GM21717 (cell line): ENCODE measurements around the gene MEF2C.

Experiments used
- ATAC-seq: cut with Tn5 transposase; IDR thresholded peaks from one replicate; pipeline ENCODE4 v1.9.1; 2021; ENCODE audit warnings: mild to moderate bottlenecking, moderate library complexity; ENCODE audit not compliant: unreplicated experiment

MEF2C gene

GRCh38 chr5:88678770-88679381 lies 204.1 kb downstream of the MEF2C start:
- no peak for ATAC-seq

DNA sequence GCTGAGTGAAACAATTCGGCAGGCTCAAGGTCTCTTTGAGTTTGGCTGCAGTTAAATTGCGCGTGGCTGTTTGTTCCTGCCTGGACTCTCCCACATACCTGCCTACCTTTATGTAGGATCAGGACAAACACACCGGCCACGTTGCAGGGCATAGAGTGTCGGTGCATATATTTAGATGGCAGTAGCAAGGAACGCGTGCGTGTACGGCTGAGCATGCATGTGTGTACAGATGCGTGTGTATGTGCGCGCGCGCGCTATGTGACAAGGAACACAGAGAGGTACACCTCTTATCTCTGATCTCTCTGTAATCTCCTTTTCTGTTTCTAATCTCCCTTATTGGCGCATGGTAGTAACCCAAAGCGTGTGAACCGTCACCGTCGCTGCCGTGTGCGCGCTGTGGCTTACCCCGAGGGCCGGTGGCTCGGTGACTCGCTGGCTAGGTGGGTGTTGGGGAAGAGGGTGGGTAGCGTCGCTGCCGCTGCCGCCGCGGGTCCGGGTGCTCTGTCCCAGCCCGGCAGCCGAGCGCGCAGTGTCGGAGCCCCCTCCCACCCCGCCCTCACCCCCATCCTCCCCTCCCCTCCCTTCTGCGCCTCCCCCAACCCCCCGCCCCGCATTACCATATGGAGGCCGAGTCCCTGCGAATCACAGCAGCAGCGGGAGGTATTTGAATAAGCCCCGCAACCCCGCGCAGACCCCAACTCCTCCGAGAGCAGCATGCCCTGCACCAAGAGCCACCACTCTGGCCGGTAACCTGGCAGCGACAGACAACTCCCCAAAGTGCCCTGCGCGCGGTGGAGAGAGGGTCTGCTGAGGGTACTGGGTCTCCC lies 204.8 kb downstream of the MEF2C start:
- ATAC-seq, result no peak

DNA sequence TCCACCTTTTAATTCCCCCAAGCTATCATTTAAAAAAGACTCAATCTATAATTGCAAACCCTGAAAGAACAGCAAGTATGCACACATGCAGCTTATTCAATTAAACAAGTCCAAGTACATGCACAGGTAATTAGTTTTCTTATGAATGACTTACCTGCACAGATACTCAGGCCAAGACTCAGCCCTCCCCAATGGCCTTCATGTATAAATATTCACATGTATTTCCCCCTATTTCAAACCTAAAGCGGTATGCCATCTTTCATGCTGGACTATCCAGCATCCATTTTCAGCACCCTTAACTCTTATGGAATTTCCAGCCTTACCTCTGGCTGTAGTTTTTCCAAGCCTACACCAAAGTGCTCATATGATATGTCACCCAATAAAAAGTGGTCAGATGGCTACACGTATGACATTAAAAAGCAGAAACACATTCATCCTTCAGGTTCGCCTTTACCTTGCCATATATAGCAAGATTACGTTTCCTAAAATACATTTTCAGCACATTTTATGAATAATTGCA lies 205.5 kb downstream of the MEF2C start:
- ATAC-seq, result no peak

GRCh38 chr5:88676637-88677375 lies 206.2 kb downstream of the MEF2C start:
- ATAC-seq, result no peak

DNA sequence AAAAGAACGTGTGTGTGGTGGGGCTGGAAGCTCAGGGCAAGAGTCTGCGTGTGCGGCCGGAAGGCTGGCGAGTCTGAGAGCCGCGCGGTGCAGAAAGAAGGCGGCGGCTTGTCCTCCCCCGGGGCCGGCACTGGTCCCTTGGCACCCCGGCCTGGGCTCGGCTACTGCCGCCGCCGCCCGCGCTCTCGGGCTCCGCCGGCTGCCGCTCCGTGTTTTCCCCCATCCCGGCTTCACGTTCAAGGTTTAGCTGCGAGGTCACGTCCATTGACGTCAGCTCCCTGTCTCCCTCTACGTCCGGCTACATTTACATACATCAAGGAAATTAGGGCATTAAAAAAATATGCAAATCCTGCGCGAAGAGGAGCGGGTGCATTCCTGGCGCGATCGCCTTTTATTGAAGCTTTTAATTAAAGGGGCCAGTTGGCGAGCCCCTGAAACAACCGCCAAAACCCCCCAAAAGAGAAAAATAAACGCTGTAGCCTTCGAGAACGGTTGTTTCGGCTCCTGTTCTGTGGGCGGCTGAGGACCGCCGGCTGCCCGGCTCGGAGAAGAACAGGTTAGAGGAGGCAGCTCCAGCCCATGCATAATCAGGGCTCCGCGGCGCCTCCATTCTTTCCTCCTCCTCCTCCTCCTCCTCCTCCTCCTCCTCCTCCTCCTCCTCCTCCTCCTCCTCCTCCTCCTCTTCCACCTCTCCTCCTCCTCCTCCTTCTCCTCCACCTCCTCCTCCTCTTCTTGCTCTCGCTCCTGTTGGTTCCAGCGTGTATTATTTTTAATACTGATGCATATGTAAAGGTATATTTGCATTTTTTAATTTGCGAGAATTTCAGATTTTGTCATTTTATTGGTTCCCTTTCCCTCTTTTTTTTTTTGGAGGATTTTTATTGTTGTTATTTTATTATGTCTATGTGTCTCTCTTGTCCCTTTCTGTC lies 207.0 kb downstream of the MEF2C start:
- no peak for ATAC-seq

GRCh38 chr5:88675168-88675707 lies 207.7 kb downstream of the MEF2C start:
- peak; percentile 15 for ATAC-seq

DNA sequence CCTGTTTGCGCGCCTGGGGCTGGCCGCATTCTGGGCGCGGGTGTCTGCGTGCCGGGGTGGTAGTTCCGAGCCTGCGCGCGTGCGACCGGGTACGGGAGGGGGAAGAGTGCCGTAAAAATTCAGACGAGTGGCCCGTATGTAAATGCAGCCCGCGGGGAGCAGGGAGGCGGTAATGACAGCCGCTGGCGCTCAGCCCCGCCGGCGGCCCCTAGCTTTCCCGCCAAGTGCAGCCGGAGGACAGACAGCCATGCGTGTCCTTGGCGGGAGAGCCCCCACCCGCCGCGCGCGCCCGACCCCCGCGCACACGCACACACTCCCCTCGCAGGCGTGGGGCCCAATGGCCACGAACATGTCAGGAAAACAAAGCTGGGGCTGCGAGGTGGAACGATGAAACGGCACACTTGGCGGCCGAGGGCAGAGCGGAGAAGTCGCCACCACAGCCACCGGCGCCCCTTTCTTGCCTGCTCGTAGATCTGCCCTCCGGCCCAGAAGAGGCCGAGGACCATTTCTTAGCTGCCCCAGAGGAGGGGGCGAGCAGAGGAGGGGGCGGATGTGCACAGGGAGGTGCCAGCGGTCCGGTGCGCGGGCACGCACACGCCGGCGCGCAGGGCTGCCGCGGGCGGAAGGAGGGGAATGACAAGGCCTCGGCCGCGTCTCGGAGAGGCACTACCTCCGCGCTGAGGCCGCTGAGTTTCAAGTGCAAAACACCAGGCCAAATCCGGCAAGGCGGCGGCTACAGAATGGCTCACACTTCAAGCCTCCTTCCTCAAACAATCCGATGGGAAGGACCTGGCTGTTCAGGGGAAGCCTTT lies 208.4 kb downstream of the MEF2C start:
- ATAC-seq, result peak; percentile 75

- ATAC-seq, result no peak
Observed at GRCh38 chr5:88673253-88674105, 209.5 kb downstream of the MEF2C start.

- no peak for ATAC-seq
Observed at GRCh38 chr5:88672644-88673252, 210.2 kb downstream of the MEF2C start.

DNA sequence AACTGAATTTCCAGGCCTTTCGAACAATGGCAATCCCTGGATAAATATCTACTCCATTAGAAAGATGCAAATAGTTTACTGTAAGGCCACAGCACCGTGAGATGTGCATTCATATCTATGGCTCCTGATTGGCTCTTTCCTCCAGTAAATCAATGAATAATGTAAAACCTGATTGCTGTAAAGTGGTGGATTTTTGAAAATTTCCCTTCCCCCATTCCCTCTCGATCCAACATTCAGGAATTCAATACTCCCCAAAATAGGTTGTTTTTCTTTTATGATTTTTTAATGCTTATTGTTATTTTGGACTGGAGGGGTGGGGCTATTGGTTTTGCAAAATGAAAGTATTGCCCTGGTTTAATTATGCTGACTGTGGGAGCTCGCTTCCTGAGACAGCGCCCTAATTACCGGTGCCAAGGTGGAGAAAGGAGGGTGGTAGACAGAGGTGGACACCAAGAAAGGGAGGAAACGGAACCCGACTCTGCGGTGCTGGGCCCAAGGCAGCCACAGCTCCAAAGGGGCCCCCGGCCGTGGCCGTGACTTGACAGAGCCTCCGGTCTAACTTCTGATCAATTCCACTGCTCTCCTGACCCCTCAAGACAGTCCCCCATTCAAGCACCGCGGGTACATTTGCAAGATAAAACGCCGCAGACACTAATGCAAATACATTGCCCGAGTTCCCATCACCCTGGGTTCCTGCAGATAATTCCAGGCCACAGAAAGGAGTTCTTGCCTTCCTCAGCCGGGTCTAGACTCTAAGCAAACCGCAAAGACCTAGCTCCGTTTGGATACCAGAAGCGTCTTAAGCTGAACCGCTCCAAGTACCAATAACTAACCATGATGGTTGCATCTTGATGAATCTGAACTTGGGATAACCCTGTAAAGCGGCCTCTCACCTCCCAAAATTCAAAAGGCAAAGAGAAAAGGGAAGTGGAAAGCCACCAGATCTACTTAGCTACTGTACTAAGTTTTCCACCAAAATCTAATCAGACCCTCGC lies 211.2 kb downstream of the MEF2C start:
- no peak for ATAC-seq

GRCh38 chr5:88671106-88671504 lies 211.9 kb downstream of the MEF2C start:
- ATAC-seq, result no peak

GRCh38 chr5:88670461-88670860 lies 212.5 kb downstream of the MEF2C start:
- ATAC-seq, result no peak

DNA sequence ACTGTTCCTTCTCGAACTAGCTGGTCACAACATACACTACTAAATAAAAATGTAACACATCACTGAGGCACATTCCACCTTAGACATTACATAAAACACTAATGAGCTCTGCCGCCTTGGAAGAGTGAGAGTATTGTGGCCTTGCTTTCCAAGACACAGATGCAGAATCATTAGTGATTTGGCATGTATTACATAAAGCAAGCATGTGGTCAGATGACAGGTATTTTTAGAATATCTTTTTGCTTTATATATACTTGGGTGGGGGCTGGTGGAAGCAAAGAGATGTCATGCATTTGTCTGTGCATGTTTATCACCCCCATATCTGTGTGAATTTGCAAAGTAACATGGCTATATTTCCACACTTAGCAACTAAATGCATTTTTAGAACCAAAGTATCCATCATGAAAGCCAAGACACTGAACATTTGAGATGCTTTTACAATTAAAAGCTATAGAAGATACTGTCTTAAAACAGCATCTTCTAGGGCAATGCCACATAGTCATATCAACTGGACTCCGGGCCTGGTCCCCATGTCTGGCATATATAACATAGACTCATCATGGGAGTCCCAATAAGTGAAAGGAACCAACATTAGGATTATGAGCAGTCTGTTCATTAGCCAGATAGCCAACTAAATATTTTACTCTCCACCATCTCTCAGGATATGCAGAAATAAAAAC lies 213.5 kb downstream of the MEF2C start:
- no peak for ATAC-seq

GRCh38 chr5:88667496-88668201 lies 215.3 kb downstream of the MEF2C start:
- ATAC-seq, result peak; percentile 23
